ENCODE results near the gene ANTKMT. TPM values are rescaled to one million over a fixed set of nuclear protein-coding genes. Genes with fewer than 3 reads are reported as not detected.

ANTKMT gene
- total and polyA plus RNA-seq, 2 of the 8 experiments (the other 6 are each of a cell fraction or from before 2014, with no cell fraction given): 26.5 to 26.6 TPM

- no peak for TF ChIP-seq CHD7 (IDR thresholded peaks at IDR 0.05; ENCODE audit: insufficient replicate concordance, low read length)
- no peak for TF ChIP-seq POU5F1 (IDR thresholded peaks at IDR 0.05; ENCODE audit: low read depth, low read length)
- TF ChIP-seq POLR2AphosphoS5 (IDR thresholded peaks at IDR 0.05; ENCODE audit: low read depth, low read length): no peak
- TF ChIP-seq SIRT6 (IDR thresholded peaks at IDR 0.05; ENCODE audit: low read length): no peak
- no peak for TF ChIP-seq CREB1 (IDR thresholded peaks at IDR 0.05)
- TF ChIP-seq JUN (IDR thresholded peaks at IDR 0.05; ENCODE audit: low read depth, low read length): no peak
- TF ChIP-seq SIX5 (IDR thresholded peaks at IDR 0.05; ENCODE audit: low read depth, low read length): no peak
Observed at GRCh38 chr16:749010-749409, 28.1 kb downstream of the ANTKMT start (continued).
